HG02885 (cell line): Measurements from ENCODE around the gene CHST7.

Experiments used
- ATAC-seq: cut with Tn5 transposase; IDR thresholded peaks from one replicate; pipeline ENCODE4 v1.9.1; 2021; ENCODE audit warnings: mild to moderate bottlenecking; ENCODE audit not compliant: unreplicated experiment, poor library complexity

The CHST7 gene

DNA sequence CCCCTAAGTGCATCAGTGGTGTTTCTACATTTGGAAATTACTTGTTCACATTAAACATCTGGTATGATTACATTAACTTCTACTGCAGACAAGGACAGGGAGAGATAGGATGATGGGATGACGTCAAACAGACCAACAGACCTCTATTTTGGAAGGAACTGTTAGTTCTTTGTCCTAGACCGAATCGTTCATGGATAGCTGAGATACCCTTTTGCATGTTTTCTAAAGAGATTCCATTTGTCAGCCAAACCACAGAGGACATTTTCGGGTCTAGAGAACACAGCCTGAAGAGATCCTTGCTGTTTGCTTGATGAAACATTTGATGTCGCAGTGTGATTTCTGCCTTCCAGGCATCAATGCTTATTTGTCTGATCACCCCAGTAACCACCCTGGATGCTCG lies 27.7 kb downstream of the CHST7 start:
- no peak for ATAC-seq

- no peak for ATAC-seq
These were observed 29.0 kb downstream of the CHST7 start for GRCh38 chrX:46602468-46603102.

DNA sequence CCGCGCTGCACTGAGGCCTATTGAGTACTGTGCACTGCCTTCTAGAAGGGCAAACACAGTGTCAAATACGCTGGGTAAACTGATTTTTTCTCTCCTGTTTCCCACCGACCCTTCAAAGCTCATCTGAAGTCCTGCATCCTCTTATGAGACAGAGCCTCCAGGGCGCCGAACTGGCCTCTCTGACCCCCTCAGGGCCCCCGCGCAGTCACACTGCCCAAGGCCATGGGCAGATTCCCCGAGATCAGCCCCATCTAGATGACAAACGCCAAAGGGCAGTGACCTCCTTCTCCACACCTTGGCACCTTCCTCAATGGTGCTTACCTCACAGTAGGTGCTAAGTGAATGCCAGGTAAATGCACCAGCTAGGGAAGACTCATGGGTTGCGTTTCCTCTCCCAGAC lies 34.4 kb downstream of the CHST7 start:
- no peak for ATAC-seq

DNA sequence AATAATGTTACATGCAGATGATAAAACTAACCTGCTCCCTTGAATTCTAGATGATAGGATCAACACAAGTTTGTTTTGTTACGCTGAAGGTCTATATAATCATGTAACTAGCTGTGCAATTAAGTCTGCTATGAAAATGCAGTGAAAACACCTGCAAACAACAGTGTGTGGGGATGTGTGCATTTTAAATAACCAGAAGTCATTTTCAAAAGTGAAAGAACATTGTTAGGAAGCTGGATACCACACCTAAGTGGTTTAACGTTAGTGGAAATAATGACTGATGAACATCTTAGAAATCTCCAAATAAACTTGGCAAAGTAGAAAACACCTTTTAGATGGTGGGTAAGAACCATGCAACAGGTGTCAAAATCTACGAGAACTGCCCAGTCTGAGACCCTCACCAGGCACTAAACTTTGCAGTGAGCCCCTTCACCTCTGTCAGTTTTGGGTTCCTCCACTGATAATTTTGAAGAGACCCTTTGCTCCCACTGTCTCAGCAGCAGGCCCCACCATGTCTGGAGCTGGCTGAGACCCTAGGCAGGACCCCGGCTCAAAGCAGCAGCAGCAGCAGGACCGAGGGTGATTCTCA lies 36.6 kb downstream of the CHST7 start:
- no peak for ATAC-seq

DNA sequence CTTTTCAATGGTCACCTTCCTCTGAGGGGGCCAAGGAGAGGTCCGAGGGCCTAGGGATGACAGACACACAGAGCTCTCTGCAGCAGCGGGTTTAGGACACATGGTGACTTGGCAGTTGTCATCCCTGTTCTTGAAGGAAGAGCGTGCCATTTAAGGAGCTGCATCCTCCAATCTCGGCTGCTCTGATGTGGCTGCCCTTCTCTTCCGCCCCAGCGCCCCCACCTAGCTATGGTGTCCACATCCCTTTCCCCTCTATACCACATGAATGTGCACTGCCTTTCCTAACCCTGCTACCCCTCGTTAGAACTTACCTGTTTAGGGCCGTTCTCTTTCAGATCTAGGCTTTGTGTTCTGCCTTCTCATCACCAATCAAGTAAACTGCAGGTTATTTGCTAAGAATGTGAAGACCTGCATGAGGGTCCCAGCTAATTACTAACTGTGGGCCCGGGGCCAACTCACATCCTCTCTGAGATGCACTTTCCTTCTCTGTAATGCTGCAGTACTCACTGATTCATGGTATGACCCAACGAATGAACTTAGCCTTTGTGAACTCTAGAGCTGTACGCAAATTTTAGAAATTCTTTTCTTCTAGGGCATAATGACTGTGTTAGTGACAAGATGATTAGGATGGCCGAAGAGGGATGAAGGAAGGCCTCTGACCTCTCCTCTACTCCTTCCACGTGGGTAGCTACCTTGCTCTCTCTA lies 38.2 kb downstream of the CHST7 start:
- no peak for ATAC-seq

DNA sequence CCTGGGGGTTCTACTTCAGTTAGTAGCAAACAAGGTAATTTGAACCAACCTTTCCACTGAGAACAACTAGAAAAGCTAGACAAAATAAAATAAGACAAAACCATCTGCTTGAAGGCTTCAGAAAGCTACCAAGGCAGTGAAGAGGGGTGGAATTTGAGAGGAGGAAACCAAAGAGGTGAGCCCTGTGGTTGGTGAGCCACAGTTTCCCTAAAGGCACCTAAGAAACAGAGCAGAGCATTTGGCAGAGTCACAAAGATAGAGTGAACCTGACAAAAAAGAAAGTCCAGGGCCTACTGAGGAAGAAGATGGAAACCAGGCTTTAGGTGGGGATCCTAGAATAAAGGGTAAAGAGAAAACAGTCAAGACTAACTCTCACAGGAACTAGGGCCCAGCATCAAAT lies 44.3 kb downstream of the CHST7 start:
- ATAC-seq, result no peak

GRCh38 chrX:46618947-46619346 lies 45.4 kb downstream of the CHST7 start:
- ATAC-seq, result no peak

- ATAC-seq, result no peak
These were observed 46.9 kb downstream of the CHST7 start for GRCh38 chrX:46620505-46620904.

GRCh38 chrX:46621572-46621971 lies 48.0 kb downstream of the CHST7 start:
- no peak for ATAC-seq

- no peak for ATAC-seq
These were observed 50.7 kb downstream of the CHST7 start for GRCh38 chrX:46624090-46624786.

GRCh38 chrX:46626566-46626965 lies 53.0 kb downstream of the CHST7 start:
- no peak for ATAC-seq

DNA sequence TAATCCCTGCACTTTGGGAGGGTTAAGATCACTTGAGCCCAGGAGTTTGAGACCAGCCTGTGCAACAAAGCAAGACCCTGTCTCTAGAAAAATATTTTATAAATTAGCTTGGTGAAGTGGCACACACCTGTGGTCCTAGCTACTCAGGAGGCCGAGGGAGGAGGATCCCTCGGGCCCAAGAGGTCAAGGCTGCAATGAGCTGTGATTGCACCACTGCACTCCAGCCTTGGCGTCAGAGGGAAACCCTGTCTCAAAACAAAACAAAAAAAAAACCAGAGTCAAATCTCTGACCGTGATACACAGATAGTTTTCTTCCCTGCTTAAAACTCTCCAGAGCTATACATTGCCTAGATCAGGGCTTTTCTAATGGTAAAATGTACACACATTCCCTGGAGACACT lies 53.5 kb downstream of the CHST7 start:
- no peak for ATAC-seq

- ATAC-seq, result no peak
These were observed 54.3 kb downstream of the CHST7 start for GRCh38 chrX:46627711-46628419.

- peak; percentile 91 for ATAC-seq
These were observed 55.2 kb downstream of the CHST7 start for GRCh38 chrX:46628460-46629371.

- ATAC-seq, result no peak
These were observed 56.6 kb downstream of the CHST7 start for GRCh38 chrX:46630141-46630540.

GRCh38 chrX:46634577-46634976 lies 61.0 kb downstream of the CHST7 start:
- no peak for ATAC-seq

GRCh38 chrX:46635186-46635585 lies 61.6 kb downstream of the CHST7 start:
- ATAC-seq, result no peak

DNA sequence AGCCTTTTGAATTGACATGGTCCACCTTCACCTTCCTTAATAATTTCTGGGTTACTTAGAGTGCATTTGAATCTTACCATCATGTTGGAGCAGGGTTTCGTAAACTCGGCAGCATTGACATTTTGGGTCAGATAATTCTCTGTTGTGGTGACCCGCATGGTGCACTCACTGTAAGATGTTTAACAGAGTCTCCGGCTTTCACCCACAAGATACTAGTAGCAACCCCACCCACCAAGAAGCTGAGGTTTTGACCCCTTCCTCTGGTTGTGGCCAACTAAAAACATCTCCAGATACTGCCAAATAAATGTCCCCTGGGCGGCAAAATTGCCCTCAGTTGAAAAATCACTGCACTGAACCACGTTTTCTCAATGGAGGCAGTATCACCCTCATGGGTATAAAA lies 62.7 kb downstream of the CHST7 start:
- ATAC-seq, result no peak

DNA sequence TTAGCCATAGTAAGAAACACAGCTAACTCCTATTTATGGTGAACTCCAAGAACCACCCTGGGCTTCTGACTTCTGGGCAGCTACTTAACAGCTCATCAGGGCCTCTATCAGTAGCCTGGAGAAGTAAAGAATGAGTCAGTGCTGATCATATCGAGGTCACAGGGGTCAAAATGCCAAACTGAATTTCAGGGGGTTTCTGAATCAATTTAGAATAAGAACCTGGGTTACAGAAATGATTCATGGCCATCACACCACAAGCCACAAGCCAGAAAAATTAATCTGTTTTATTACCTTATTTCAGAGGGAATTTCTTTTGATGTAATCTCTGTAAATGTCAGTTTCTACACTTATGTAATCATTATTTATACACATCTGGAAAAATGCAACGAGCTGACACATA lies 64.4 kb downstream of the CHST7 start:
- ATAC-seq, result peak; percentile 80

DNA sequence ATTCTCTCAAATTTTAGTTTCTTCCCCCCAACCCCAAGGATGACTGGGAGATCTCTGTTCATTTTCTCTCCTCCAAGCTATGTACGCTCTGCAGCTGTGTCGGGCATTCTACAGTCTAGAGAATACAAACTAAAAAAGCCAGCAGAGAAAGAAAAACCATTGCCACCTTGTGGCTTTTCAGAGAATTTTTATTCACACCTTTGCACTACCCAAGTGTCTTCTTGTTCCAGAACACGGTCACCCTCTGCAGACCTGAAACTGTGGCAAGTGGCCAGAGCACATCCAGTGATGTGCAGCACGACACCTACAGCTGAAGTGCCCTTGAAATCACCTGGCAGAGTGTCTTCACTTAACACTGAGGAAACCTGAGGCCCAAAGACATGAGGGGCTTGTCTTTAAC lies 68.6 kb downstream of the CHST7 start:
- ATAC-seq, result no peak
